ENCODE measurements around the gene NFATC1.

DNA sequence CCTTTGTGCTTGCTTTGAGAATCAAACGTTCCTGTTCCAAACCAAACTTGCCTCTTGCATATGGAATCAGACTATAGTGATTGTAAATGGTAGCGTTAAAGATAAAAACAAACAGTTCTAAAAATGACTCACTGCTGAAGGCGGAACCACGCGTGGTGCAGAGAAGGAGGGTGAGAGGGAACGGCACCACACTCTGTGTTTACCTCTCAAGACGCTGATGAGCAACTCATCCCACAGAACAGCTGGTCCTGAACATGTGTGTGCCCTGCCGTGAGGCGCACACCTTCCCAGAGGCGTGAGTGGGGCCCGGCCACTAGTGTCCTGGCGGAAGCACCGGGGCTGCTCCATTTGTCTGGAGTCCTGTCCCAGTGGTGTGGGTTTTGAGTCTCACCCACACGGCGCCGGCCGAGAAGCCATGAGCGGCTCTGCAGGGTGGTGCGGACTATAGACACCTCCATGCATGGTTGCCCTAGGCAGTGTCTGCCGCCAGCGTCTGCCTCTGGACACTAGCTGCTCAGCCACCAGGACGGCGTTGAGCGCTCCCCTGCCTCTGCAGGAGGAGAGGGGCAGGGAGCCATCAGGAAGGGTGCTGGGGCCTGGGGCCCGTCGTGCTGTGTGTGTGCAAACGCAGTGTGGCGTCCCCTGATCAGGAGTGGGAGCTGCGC lies 52.1 kb downstream of the NFATC1 start:
- TF ChIP-seq POLR2AphosphoS5 (IDR thresholded peaks at IDR 0.05; ENCODE audit: insufficient read depth in 1 of 2, low read depth in 1 of 2): no peak
- TF ChIP-seq, protein P1, sequence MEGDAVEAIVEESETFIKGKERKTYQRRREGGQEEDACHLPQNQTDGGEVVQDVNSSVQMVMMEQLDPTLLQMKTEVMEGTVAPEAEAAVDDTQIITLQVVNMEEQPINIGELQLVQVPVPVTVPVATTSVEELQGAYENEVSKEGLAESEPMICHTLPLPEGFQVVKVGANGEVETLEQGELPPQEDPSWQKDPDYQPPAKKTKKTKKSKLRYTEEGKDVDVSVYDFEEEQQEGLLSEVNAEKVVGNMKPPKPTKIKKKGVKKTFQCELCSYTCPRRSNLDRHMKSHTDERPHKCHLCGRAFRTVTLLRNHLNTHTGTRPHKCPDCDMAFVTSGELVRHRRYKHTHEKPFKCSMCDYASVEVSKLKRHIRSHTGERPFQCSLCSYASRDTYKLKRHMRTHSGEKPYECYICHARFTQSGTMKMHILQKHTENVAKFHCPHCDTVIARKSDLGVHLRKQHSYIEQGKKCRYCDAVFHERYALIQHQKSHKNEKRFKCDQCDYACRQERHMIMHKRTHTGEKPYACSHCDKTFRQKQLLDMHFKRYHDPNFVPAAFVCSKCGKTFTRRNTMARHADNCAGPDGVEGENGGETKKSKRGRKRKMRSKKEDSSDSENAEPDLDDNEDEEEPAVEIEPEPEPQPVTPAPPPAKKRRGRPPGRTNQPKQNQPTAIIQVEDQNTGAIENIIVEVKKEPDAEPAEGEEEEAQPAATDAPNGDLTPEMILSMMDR (IDR thresholded peaks at IDR 0.05): no peak

All from vagina (tissue), 2 donors.